ENCODE measurements around the gene VANGL2.
"Not testable (repeated sequence)": the region's sequence is repeated elsewhere in the genome, so short reads cannot be mapped to it uniquely, and the experiment has no call there.

The VANGL2 gene

GRCh38 chr1:160373696-160374095 is 26.7 kb upstream of the VANGL2 start:
- POLR2A ChIA-PET, result no interaction called here
- CTCF ChIA-PET, result interaction anchor here (0.8 to 11.5 kb wide), 5 partner anchors 14 to 288 kb away, joined by 3 to 277 read pairs (median 67); partner anchors contain the start of gene NHLH1
- no peak for TF ChIP-seq CTCF (IDR thresholded peaks at IDR 0.05; ENCODE audit: insufficient read depth, low read length, missing control alignments)

GRCh38 chr1:160374306-160375110 is 25.9 kb upstream of the VANGL2 start:
- CTCF ChIA-PET, result interaction anchor here (1.6 to 11.5 kb wide), 5 partner anchors 15 to 289 kb away, joined by 3 to 277 read pairs (median 67); partner anchors contain the start of gene NHLH1

More at GRCh38 chr1:160373696-160374095, 26.7 kb upstream of the VANGL2 start:
- no peak overlapping the region for H3K4me3 ChIP-seq (ENCODE audit: low read depth, low read length)
- DNase-seq (ENCODE audit: low read depth, low spot score), result no peak

GRCh38 chr1:160375788-160376524 is 24.4 kb upstream of the VANGL2 start:
- POLR2A ChIA-PET, result no interaction called here
- TF ChIP-seq CTCF (IDR thresholded peaks at IDR 0.05; ENCODE audit: insufficient read depth, low read length, missing control alignments), result no peak
- H3K4me3 ChIP-seq (ENCODE audit: low read depth, low read length), result no peak overlapping the region; the same call in 1 of the 2 replicates
- no peak for DNase-seq (ENCODE audit: low read depth, low spot score)
- CTCF ChIA-PET, result interaction anchor here (0.7 to 11.5 kb wide), 33 partner anchors 9 to 452 kb away, joined by 3 to 277 read pairs (median 4); partner anchors contain the start of genes CASQ1, DCAF8, NHLH1 and PEX19

More at GRCh38 chr1:160374306-160375110, 25.9 kb upstream of the VANGL2 start:
- no peak for TF ChIP-seq CTCF (IDR thresholded peaks at IDR 0.05; ENCODE audit: insufficient read depth, low read length, missing control alignments)
- H3K4me3 ChIP-seq (ENCODE audit: low read depth, low read length), result no peak overlapping the region
- no peak for DNase-seq (ENCODE audit: low read depth, low spot score)
- POLR2A ChIA-PET, result no interaction called here

- no peak for DNase-seq (ENCODE audit: low read depth, low spot score)
- peak; percentile 84 for TF ChIP-seq CTCF (IDR thresholded peaks at IDR 0.05; ENCODE audit: insufficient read depth, low read length, missing control alignments)
- ChIA-PET CTCF (interaction anchor here (0.7 to 11.5 kb wide), 33 partner anchors 8 to 331 kb away, joined by 3 to 277 read pairs (median 4); partner anchors contain the start of genes CASQ1, DCAF8, NHLH1 and PEX19), POLR2A (no interaction called here)
- H3K4me3 ChIP-seq (ENCODE audit: low read depth, low read length), result no peak overlapping the region
These were observed 23.7 kb upstream of the VANGL2 start for GRCh38 chr1:160376525-160377131.

GRCh38 chr1:160377585-160378206 is 22.7 kb upstream of the VANGL2 start:
- DNase-seq (ENCODE audit: low read depth, low spot score), result peak; percentile 17

GRCh38 chr1:160384812-160385211 is 15.6 kb upstream of the VANGL2 start:
- POLR2A ChIA-PET; H3K4me3 ChIP-seq (ENCODE audit: low read depth, low read length); DNase-seq (ENCODE audit: low read depth, low spot score): not testable (repeated sequence)
- CTCF ChIA-PET, result interaction anchor here (1.5 kb wide), 1 partner anchor 9 kb away, joined by 4 read pairs; no protein-coding TSS in a partner anchor

More at GRCh38 chr1:160377585-160378206, 22.7 kb upstream of the VANGL2 start:
- TF ChIP-seq CTCF (IDR thresholded peaks at IDR 0.05; ENCODE audit: insufficient read depth, low read length, missing control alignments), result no peak
- ChIA-PET CTCF (interaction anchor here (0.9 to 11.5 kb wide), 18 partner anchors 14 to 332 kb away, joined by 3 to 277 read pairs (median 8); partner anchors contain the start of genes CASQ1 and NHLH1), POLR2A (interaction anchor here (0.5 to 0.7 kb wide), 2 partner anchors 18 to 227 kb away, joined by 3 to 4 read pairs; no protein-coding TSS in a partner anchor)
- no peak overlapping the region for H3K4me3 ChIP-seq (ENCODE audit: low read depth, low read length)

GRCh38 chr1:160388406-160388805 is 12.0 kb upstream of the VANGL2 start:
- CTCF ChIA-PET, result interaction anchor here (7.1 kb wide), 1 partner anchor 10 kb away, joined by 36 read pairs; no protein-coding TSS in a partner anchor
- POLR2A ChIA-PET, result not testable (repeated sequence)

More at GRCh38 chr1:160388406-160388805, 12.0 kb upstream of the VANGL2 start:
- DNase-seq (ENCODE audit: low read depth, low spot score); H3K4me3 ChIP-seq (ENCODE audit: low read depth, low read length): not testable (repeated sequence)

All from AG04449 (cell line).